Putamen (tissue), 1 donor: Measurements from ENCODE around the gene HS3ST4.
A peak's percentile ranks its signal among the peaks of the same experiment; 100 is the strongest.
"Not testable (repeated sequence)": the region's sequence is repeated elsewhere in the genome, so short reads cannot be mapped to it uniquely, and the experiment has no call there.

ENCODE experiments used
- DNase-seq: peaks from one replicate; pipeline ENCODE4 v3.0.0-alpha.2; 2016; ENCODE audit warnings: low spot score

The HS3ST4 gene

DNA sequence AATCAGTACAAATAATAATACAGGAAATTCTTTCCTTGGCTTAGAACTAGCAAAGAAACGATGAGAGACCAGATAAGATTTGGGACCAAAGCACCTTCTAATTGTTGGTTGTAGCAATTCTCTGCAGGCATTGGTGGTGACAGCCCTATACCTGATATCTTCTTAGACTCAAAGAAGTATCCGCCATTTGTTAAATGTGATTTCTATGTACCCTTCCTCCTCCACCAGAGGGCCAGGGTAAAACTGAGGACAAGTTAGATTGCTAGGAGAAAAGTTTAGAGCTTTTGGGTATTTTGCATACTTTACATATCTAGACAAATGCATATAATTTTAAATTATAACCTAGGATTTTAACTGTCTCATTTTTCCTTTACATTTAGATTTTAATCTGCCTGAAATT is 304.3 kb downstream of the HS3ST4 start:
- no peak for DNase-seq

DNA sequence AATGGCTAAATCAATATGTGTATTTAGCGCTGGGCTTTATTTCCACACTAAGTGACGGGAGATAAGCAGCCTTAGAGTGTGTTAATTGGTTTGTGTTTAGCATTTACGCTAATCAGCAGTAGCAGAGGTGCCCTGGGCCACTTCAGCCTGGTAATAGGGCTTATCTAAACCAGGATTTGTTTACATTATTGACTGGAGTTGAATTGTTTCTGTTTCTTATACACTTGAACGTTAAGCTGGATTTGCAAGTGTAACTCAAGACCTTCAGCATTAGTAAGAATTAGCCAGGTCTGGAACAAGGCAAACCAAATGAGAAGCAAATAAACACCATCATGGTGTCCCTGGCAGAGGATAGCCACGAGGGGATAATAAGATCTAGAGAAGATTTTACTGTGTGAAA is 313.6 kb downstream of the HS3ST4 start:
- DNase-seq, result no peak

DNA sequence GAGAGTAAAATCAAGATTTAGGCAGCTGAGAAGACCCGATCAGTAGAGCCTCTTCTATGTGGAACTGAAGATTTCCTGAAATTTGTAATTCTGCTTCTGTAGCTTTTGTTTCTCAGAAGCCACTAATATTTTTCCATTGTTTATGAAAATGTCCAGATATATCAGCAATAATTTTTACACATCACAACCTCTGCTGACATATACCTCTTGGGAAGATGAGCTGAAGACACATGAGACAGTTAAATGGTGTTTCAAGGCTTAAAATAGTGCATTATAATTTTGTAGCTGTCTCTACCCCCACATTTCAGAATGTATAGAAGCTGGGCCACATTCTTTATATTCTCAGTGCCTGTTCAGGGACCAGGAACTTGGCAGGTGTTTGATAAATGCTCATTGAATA is 320.6 kb downstream of the HS3ST4 start:
- DNase-seq, result no peak

DNA sequence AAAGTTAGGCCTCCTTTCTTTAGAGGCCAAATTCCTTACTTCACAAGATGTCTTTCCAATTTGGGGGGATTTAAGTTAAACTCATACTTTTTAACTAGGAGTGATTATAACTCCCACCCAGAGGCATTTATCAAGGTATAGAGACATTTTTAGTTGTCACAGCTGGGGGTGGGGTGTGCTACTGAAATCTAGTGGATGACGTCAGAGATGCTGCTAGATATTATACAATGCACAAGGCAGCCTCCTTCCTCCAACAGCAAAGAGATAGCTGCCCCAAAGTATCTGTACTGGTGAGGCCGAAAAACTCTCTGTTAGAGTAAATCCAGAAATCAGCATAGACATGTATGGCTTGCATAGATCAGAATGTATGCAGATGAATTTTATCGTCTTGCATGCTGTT is 324.0 kb downstream of the HS3ST4 start:
- no peak for DNase-seq

DNA sequence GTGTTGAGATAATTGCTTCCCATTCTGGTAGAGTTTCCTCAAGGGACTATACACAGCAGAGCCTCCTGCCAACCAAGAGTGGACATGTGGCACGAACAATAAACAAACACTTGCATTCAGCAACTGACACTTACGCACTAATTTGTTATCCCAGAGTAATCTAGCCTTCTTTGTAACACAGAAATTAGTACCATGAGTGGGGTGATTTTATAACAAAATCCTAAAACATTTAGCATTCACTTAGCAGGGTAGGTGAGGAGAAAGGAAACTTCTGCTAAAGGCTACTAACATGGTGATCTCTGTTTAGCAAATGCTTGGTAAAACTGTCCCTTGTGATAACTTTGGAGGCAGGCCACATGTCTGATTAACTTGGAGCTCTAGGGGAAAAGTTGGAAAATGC is 325.2 kb downstream of the HS3ST4 start:
- no peak for DNase-seq

DNA sequence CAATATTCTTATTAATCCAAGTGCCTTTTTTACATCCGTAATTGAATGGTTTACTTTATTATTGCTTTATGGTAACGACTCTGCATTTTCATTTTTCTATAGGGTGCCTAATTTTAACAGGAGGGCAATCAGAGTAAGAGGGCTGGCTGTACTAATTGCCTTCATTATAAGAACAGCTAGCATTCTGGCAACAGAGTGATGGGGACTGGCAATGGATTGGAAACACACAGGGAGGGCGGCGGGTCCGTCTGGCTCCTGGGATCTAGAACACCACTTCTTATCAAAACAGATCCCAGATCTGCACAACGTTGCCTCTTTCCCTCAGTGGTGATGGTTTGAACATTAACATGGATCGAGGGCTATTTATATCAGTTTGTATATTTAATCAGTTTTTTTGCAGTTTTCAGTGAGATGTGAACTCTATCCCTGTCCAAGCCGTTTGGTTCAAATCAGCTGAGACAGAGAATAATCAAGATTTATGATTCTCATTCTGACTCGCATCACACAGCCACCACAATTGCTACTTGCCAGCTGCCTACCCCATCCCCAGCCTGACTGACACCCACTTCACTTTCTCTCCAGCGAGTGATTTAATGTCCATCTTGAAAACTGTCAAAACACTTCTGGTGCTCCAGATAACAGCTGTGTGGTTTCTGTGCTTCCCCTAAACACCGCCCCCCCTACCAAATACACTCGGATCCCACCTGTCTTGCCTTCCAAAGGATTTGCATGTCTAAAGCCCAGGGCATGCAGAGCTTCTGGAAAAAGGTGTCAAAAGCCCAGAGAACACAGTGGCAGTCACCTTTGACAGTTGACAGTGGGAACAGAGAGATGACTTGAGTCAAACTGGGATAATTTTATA is 327.9 kb downstream of the HS3ST4 start:
- DNase-seq, result no peak

DNA sequence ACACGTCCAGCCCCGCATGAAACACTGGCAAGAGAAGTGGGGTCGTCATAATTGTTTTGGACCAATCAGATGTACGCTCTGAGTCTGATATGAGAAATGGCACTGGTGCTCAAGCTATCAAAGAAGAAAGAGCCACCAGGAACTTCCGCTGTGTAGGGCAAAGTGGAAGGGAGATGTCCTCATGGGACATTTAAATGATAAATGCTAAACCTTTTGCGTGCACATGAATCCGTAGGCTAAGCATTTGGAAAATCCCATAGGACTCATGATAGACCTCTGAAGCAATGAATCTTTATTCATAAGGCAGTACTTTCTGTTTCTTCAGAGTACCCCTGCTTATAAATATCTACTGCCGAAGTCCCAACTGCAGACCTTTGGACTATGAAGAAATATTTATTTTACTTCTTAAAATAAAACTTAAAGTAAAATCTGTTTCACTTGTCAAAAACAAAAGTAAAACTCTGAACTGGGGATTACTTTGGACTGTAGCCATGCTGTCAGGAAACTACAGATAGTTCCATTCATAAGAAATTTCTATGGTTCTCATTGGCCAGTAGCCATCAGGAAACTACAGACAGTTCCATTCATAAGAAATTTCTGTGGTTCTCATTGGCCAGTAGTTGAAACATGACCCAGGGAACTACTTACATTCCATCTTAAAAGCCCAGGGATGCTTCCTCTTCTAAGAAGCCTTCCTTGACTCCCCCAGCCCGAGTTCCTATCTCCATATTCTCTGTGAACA is 335.1 kb downstream of the HS3ST4 start:
- DNase-seq, result no peak

DNA sequence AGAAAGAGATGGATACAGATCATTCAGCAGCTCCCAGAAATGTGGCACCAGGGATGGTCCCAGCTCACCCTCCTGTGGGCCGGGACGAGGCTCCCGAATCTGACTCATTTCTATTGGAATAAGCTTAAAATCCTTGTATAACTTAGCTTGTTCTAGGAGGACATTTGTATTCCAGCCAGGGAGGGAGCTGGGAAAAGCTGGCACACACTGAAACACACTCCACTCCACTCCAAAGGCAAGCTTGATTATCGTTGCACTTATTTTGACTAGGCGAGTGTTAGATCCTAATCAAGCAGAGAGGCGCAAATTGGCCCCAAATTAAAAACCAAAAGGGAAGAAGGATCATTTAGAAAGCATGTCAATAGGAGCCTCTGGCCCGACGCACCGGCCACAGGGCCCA is 339.5 kb downstream of the HS3ST4 start:
- DNase-seq, result peak; percentile 1

DNA sequence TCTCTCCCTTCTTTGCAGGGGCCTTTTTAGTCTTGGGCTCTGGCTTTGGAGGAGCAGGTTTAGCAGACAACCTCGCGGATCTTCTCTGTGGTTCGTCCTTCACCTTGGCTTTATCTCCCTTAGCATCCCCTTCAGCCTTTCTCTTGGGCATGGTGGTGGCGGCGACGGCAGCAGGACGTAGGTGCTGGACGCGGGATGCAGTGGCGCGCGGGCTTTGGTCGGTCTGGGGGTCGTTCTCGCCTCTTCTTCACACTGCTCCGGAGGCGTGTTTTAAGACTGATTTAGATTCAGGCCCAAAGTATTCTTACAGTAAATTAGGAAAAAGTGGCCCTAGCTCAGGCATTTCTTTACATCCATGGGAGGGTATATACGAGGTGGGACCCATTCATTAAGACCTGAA is 340.9 kb downstream of the HS3ST4 start:
- DNase-seq, result not testable (repeated sequence)

DNA sequence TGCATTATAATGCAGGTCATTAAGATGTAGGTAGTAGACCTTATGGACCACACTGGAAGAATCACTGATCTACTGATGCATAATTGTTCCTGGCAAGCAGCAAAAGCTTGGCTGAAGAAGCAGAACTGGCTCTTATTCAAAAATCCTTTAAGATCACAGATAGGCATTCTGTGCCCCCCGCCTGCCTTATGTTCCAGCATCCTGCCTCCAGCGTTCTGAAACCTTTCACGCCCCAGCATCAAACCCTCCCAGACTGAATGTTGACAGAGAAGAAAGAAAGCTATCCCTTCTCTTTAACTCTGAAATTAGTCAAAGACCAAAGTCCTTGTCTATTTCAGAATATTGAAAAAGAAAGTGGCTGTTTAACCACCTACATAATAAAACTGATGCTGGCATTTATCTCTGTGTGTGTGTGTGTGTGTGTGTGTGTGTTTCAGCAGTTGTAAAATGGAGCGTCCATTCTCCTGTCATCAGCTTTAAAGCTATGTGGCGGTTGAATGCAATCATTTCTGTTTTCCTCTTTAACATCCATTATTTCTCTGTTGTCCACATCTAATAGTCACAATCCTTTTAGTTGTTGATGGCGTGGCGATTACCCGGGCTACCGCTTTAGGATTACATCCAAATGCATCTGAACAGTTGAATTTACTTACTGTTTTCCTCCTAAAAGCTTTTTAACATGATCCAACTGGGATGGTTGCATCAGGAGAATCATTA is 350.4 kb downstream of the HS3ST4 start:
- DNase-seq, result no peak

DNA sequence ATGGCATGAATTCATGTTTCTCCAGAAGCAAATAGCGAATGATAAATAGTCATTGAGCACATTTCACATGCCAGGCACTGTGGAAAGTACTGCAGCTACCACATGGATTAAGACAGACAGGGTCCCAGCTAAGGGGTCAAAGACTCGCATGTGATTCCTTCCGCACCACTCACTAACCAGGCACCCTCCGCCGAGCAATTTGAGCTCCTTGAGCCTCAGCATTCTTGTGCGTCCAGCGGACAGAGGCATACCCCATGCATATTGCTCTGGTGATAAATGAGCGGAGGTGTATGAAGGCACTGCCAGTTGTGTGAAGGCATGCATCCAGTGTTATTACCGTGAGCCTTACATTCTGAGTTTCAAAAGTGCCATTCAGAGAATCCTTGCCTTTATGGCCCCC is 358.7 kb downstream of the HS3ST4 start:
- DNase-seq, result no peak

DNA sequence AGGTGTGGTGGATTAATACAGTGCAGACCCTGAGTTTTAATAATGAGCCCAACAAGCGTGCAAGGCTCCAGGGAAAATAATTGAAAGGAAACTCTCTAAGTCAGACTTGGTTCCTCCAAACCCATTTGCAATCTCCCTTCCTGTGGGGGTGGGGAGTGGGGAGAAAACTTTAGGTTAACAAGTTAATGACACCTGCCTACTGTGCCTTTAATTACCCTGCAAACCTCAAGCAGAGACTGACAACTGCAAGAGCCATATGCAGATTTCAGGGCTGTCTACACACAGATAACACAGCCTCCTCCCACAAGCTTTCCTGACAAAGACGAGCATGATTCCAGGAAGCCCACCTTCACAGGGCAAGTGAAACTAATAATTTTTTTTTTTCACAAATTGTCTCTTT is 359.3 kb downstream of the HS3ST4 start:
- no peak for DNase-seq

DNA sequence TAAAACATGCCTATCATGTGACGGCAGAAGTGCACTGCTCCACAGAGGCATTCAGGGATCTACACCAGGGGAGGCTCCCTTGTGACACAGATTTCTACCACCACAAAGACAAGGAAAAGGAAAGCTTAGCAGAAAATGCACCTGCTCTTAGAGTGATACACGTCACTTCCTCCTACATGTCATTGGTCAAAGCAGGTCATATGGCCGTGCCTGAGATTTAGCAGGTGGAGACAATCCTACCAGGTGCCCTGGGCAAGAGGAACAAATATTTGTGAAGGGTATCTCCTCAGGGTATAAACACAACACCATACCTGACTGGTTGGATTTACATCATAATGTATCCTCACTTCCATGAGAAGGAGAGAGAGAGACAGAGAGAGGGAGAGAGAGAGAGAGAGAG is 362.1 kb downstream of the HS3ST4 start:
- no peak for DNase-seq

DNA sequence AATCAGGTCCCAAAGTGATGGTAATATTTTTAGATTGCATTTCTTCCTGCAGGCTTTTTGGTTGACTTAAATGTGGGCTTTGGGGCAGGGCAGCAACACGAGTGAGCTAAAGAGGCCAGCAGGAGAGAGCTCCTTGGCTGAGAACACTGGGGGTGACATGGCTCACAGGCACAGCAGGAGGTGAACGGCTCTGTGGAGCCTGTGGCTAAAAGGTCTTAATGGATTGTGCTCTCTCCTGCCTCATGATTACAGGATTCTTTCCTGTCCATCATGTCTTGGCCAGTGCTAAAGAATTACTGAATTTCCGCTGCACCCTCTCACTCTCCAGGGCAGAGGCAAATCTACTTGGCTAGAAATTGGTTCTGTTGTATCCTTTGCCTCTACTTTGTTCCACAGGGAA is 366.6 kb downstream of the HS3ST4 start:
- no peak for DNase-seq

DNA sequence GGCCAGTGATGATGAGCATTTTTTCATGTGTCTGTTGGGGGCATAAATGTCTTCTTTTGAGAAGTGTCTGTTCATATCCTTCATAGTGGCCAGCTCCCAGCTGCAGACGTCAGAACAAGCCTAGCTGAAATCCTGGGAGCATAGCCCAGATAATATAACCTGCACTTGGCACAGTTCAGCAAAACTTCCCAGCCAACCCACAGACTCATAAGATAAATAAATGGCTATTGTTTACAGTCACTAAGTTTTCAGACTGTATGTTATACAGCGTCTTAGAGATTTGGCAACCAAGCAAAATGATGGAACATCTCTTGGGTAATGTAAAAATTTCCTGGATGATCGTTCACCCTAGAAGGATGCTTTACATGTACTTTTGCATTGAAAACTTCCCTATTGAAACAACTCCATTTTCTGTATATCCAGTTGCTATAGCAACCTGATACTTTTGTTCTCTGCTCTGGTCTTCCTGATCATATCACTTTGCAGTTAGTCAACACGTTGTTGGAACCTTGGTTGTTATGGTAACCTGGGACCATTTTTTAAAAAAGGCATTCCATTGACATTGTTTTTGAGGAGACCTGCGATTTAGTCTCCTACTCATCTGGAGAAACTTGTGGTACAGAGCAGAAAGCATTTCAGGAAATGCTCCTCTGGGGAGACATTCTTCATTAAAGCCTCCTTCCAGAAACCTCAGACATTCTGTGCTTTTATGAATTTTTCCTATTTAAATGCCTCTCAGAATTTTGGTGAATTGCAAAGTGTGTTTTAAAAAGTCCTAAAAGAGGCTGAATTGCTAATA is 378.7 kb downstream of the HS3ST4 start:
- no peak for DNase-seq

DNA sequence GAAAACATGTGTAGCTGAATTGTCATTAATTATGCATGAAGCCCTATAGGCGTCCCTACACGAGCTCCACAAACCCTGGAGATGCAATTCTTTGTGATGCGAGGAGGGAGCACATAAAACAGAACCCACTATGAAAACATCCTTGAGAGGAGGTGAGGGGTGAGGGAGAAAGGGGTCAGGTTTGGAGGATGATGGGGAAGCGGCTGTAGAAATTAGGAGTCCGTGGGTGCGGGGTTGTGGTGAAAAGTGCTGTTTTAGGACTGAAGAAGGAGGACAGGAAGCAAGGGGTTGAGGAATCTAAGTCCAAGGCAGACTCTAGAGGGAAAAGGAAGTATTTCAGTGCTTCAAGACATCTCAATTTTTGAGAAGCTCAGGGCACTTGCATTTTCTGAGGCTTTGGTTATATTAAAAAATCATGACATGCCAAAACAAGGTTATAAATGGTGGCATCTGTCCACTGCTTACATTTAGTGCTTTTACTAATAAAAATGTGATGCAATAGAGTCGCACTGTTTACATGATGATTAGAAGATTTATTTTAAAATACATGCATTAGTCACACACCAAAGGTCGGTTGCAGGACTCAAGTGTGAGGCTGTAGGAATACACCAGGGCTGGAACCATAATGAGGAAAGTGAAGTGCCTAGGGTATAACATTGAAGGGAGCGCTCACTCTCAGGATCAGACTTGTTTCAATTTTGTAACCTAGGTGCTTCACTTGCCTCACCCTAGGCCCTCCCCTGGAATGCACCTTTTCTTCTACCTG is 379.5 kb downstream of the HS3ST4 start:
- no peak for DNase-seq

DNA sequence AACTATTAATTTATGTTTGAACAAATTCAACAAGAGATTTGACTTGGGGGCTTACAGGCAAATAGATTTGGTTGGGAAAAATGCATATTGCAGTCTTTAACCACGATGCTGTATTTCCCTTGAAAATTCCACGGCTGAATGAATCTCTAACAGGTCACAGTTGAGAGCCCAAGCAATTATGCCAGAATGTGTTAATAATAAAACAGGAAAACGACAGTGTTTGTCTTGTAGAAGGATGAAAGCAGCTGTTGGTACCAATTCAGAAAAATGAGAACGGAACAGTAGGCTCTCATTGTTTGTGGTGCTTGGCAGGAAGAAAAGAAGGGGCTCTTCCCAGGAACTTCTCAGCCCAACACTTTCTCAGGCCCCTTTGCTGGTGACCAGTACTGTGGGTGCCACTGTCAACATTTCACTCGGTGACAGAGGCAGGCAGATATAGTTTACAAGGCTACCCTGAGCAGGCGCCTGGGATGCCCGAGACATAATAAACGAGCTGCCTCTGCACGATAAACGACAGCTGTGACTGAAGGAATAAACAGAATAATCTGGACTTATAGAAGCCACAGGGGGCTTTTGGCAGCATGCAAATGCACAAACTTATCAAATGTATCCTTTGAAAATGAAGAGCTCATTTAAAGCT is 387.1 kb downstream of the HS3ST4 start:
- DNase-seq, result no peak

DNA sequence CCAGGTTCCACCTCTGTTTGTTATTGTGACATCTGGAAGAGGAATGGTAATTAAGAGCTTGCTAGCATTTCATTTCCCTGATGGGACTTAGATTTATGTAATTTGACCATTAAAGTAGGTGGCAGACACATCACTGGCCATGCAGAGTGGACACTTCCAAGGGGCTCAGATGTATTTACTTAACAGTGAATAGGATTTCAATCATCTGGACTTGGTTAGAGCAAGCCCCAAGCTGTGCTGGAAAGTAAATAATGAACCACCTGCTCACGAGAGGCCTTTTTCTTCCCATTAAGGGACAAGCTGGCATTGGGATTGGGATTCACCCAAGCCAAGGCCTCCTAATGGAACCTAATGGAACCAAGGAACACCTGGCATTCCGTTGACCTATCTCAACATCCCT is 395.3 kb downstream of the HS3ST4 start:
- DNase-seq, result no peak

DNA sequence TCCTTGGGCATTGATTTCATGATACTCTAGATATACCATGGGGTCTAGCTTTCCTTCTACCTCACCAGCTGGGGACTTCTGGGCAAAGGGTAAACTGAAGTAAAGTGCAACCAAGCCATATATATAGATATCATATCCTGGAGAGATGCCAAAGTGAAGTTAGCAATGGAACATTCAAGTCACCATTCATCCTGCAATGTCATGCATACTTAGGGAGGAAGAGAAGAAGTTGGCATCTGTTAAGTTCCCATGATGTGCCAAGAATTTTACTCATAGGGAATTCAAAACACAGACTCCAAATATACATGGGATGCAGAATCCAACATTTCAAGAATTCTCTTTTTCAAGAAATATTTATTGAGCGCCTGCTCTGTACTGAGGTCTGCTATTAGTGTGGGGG is 399.8 kb downstream of the HS3ST4 start:
- DNase-seq, result no peak

DNA sequence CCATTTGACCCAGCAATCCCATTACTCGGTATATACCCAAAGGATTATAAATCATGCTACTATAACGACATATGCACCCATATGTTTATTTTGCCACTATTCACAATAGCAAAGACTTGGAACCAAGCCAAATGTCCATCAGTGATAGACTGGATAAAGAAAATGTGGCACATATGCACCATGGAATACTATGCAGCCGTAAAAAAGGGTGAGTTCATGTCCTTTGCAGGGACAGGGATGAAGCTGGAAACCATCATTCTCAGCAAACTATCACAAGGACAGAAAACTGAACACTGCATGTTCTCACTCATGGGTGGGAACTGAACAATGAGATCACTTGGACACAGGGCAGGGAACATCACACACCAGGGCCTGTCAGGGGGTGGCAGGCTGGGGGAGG is 406.4 kb downstream of the HS3ST4 start:
- not testable (repeated sequence) for DNase-seq

DNA sequence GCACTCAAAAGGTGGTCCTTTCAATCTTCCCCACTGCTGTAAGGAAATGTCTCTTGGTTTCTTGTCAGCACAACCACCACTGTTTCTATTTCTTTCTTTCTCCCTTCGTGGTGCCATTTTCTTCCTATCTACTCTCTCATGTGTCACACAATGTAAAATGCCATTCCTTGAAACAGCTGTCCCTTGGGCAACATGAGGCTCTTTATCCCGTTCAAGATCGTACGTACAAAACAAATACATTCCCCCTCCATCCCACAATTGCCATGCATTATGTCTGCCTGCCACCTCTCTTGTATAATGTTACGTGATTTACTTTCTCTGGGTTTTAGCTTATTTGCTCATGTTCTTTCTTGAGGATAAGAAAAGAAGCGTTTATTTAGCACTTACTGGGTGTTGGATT is 410.6 kb downstream of the HS3ST4 start:
- DNase-seq, result no peak
